ENCODE measurements around the gene SRRM4.
A peak's percentile ranks its signal among the peaks of the same experiment; 100 is the strongest.

- TF ChIP-seq CTCF (IDR thresholded peaks at IDR 0.05 in 4 of 5, conservative IDR thresholded peaks at IDR 0.05 in 1 of 5) (peak; percentile 38 to 61 (median 50)), POLR2A (IDR thresholded peaks at IDR 0.05) (no peak)
Measured at GRCh38 chr12:118979763-118980406, 1.5 kb upstream of the SRRM4 start.
